Cardiac fibroblast (primary cell): ENCODE results near the gene MYO5C.
"Not testable (repeated sequence)": the region's sequence is repeated elsewhere in the genome, so short reads cannot be mapped to it uniquely, and the experiment has no call there.

ENCODE experiments used
- DNase-seq, 2 donors: peaks; one replicate each; pipeline versions ENCODE4 v3.0.0 to v3.0.0-alpha.2; 2010; ENCODE audit warnings: low read depth in 2 of 2
- H3K4me3 ChIP-seq, 2 donors: replicated peaks in 1 of 2; 1 replicate in 1 of 2; 2 replicates in 1 of 2; pipeline ENCODE4 v1.5.1; 2011; ENCODE audit warnings: low read depth in 2 of 2, low read length in 2 of 2, mild to moderate bottlenecking in 2 of 2, moderate library complexity in 1 of 2
- CTCF ChIP-seq: IDR thresholded peaks from one replicate; pipeline ENCODE4 v1.5.1; 2011; ENCODE audit warnings: low read depth, mild to moderate bottlenecking, low read length, inconsistent platforms

The MYO5C gene

DNA sequence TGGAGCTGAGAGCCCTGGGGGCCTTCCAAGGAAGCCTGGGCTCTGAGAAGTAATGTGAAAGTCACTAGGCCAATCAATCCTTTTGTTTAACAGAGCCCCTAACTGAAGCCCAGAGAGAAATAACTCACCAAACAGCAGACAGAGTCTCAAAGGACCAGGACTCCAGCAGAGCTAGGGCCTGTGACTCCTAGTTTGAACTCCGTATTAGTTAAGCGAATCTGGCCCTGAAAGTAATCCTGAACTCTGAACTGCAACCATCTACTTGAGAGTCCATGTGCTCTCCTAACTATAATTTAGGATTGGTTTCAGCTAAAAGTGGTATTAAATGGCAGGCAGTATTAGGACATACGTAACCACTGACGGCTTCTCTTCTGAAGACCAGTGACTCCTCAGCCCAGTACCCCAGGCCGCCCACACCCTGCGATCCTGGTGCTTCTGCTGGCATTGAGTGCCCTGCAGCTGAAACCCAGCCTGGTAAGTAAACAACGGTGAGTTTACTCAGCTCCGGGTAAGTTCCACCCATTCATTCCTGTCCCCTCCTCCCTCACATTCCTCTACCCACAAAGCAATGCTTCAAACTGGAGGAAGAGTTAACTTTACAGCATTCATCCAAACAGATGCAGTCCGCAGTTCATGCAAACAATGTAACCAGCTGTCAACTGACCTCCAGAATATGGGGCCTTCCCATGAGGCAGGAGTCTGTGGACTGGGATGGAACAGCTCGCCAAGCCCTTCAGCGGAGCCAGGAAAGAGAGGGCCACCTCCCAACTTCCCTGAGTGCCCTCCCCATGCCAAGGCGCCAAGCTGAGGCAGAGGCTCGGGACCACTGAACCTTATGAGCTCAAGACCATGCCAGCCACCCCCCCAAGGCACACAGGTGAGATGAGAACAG lies 7.3 kb downstream of the MYO5C start:
- no peak for TF ChIP-seq CTCF
- no peak overlapping the region for H3K4me3 ChIP-seq
- peak; percentile 3 to 6 for DNase-seq

DNA sequence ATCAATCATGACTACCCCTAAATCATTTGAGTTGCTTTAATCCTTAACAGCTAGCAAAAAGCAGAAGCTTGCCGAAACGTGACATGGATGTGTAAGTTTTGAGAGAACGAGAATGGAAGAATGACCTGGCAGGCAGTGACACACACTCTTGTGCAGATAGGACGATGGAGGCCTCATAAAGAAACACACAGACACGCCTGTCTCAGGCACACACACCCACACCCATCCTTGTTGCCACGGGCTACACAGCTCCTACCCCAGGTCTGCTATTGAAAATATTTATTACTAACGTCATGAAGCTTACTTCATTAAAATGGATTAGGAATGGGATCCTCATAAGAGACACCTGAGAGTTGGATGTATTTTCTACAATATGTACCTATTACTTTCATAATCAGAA lies 8.5 kb downstream of the MYO5C start:
- no peak overlapping the region for H3K4me3 ChIP-seq
- TF ChIP-seq CTCF = no peak
- no peak for DNase-seq

DNA sequence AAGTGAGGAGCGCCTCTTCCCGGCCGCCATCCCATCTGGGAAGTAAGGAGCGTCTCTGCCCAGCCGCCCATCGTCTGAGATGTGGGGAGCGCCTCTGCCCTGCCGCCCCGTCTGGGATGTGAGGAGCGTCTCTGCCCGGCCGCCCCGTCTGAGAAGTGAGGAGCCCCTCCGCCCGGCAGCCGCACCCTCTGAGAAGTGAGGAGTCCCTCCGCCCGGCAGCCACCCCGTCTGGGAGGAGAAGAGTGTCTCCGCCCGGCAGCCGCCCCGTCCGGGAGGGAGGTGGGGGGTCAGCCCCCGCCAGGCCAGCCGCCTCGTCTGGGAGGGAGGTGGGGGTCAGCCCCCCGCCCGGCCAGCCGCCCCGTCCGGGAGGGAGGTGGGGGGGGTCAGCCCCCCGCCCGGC lies 9.7 kb downstream of the MYO5C start:
- DNase-seq, H3K4me3 ChIP-seq: not testable (repeated sequence)

- no peak overlapping the region for H3K4me3 ChIP-seq
- peak; percentile 5 to 57 for DNase-seq
- no peak for TF ChIP-seq CTCF
Observed at GRCh38 chr15:52284164-52284563, 11.4 kb downstream of the MYO5C start.

DNA sequence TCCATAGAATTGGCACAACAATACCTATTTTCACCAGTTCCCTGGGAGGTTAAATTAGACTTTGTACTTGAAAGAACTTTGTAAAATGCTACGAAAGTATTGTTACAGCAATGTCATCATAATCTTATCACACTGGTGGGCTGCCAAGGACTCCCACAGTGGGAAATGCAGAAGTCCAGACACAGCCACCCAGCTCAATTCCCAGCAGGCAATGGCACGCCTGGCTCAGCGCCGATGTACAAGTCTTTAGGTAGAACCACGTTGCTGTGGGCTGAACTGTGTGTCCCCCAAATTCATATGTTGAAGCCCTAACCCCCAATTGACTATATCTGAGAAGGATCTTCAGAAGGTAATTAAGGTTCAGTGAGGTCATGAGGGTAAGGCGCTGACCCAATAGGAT lies 12.3 kb downstream of the MYO5C start:
- no peak for TF ChIP-seq CTCF
- DNase-seq = peak in 1 of 2 donors; percentile 3
- H3K4me3 ChIP-seq = no peak overlapping the region

DNA sequence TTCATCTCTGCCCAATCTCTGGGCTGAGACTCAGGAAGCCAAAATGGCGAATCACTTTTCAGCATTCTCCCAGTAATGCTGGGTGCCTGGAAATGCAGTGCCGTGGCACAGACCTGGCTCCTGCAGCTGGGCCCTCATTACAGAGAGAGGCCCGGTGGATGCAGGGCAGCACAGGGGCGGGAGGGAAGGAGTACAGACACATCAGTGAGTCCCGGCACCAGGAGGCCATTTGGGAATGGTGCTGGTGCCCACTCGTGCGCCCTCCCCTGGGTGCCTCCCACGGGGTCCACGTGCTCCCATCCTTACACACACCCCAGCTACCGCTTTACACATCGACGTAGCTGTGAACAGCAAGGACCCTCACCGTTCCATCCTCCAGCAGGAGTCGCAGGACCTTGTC lies 13.2 kb downstream of the MYO5C start:
- no peak overlapping the region for H3K4me3 ChIP-seq
- no peak for TF ChIP-seq CTCF
- DNase-seq = no peak

GRCh38 chr15:52281085-52282035 lies 14.2 kb downstream of the MYO5C start:
- no peak overlapping the region for H3K4me3 ChIP-seq
- DNase-seq = no peak
- no peak for TF ChIP-seq CTCF
